NK-92 (cell line): Measurements from ENCODE around the gene HELLS.
"Not testable (repeated sequence)": the region's sequence is repeated elsewhere in the genome, so short reads cannot be mapped to it uniquely, and the experiment has no call there.

Source experiments
- DNase-seq: peaks from one replicate; lab custom pipeline; 2025; ENCODE audit not compliant: unreplicated experiment; lab: John Stamatoyannopoulos, UW

The HELLS gene

GRCh38 chr10:94545391-94546048 is at the start of gene HELLS:
Gene HELLS, plus strand, starts transcription at chr10:94545788. Its CDS starts 134 bp downstream, at chr10:94545922.
- no peak for DNase-seq

GRCh38 chr10:94496010-94496409 is 49.6 kb upstream of the HELLS start:
- DNase-seq: no peak

GRCh38 chr10:94496646-94497045 is 48.9 kb upstream of the HELLS start:
- DNase-seq: no peak

- no peak for DNase-seq
Measured at GRCh38 chr10:94500063-94500462, 45.5 kb upstream of the HELLS start.

GRCh38 chr10:94521276-94522250 is 24.0 kb upstream of the HELLS start:
- no peak for DNase-seq

GRCh38 chr10:94524146-94524545 is 21.4 kb upstream of the HELLS start:
- no peak for DNase-seq

GRCh38 chr10:94524711-94525110 is 20.9 kb upstream of the HELLS start:
- DNase-seq: no peak

- not testable (repeated sequence) for DNase-seq
Measured at GRCh38 chr10:94531550-94531949, 14.0 kb upstream of the HELLS start.

- no peak for DNase-seq
Measured at GRCh38 chr10:94533027-94533426, 12.6 kb upstream of the HELLS start.

GRCh38 chr10:94542282-94542681 is 3.3 kb upstream of the HELLS start:
- not testable (repeated sequence) for DNase-seq

- DNase-seq: no peak
Measured at GRCh38 chr10:94546049-94546900, 687 bp downstream of the HELLS start.

- DNase-seq: no peak
Measured at GRCh38 chr10:94546901-94547185, 1.3 kb downstream of the HELLS start.

- DNase-seq: no peak
Measured at GRCh38 chr10:94549221-94549620, 3.6 kb downstream of the HELLS start.

GRCh38 chr10:94567714-94568307 is 22.2 kb downstream of the HELLS start:
- DNase-seq: not testable (repeated sequence)

- no peak for DNase-seq
Measured at GRCh38 chr10:94571081-94571480, 25.5 kb downstream of the HELLS start.

GRCh38 chr10:94571528-94571927 is 25.9 kb downstream of the HELLS start:
- no peak for DNase-seq

GRCh38 chr10:94578790-94579189 is 33.2 kb downstream of the HELLS start:
- DNase-seq: no peak

- DNase-seq: no peak
Measured at GRCh38 chr10:94583124-94583523, 37.5 kb downstream of the HELLS start.

- DNase-seq: no peak
Measured at GRCh38 chr10:94591461-94592205, 46.0 kb downstream of the HELLS start.
